K562 (cell line): ENCODE results near the gene PNPLA8. TPM values are rescaled to one million over a fixed set of nuclear protein-coding genes. Genes with fewer than 3 reads are reported as not detected.
A peak's percentile ranks its signal among the peaks of the same experiment; 100 is the strongest.

Source experiments
- AFF1 ChIP-seq, 2 experiments: fragments of 450-650 bp; IDR thresholded peaks; 2 replicates each; pipeline ENCODE4 v1.6.1; 2018; ENCODE audit warnings: mild to moderate bottlenecking in 2 of 2, low read depth in 1 of 2; ENCODE audit not compliant: partially characterized antibody in 2 of 2
- ARID2 ChIP-seq: fragments of 450-650 bp; IDR thresholded peaks from 2 replicates; pipeline ENCODE4 v1.6.1; 2017; ENCODE audit warnings: antibody characterized with exemption, mild to moderate bottlenecking
- CEBPG ChIP-seq, 3 experiments: fragments of 200-800 bp in 1 of 3; sonication (Bioruptor generic) in 1 of 3; sonication (generic) in 1 of 3; formaldehyde crosslinking in 1 of 3; IDR thresholded peaks in 2 of 3; conservative IDR thresholded peaks in 1 of 3; 2 replicates each; pipeline versions ENCODE4 v1.6.1 to v1.8.0; 2016 to 2022; ENCODE audit warnings: missing compliant biosample characterization in 2 of 3, missing genetic modification characterization in 2 of 3, mild to moderate bottlenecking in 1 of 3, missing genetic modification reagents in 1 of 3
- E2F4 ChIP-seq: sonication (generic); formaldehyde crosslinking; IDR thresholded peaks from 2 replicates; pipeline ENCODE4 v1.8.0; 2022; ENCODE audit warnings: mild to moderate bottlenecking, low read depth, missing genetic modification reagents
- EGR1 ChIP-seq: fragments of 450-650 bp; conservative IDR thresholded peaks from 2 replicates; pipeline ENCODE4 v1.6.1; 2017; ENCODE audit warnings: mild to moderate bottlenecking
- FOXP1 ChIP-seq: sonication (generic); formaldehyde crosslinking; IDR thresholded peaks from 2 replicates; pipeline ENCODE4 v1.8.0; 2022; ENCODE audit warnings: mild to moderate bottlenecking, missing genetic modification reagents
- GABPB1 ChIP-seq: sonication (generic); formaldehyde crosslinking; IDR thresholded peaks from 2 replicates; pipeline ENCODE4 v1.8.0; 2022; ENCODE audit warnings: mild to moderate bottlenecking, missing genetic modification reagents
- HDAC6 ChIP-seq: IDR thresholded peaks from 2 replicates; pipeline ENCODE4 v1.6.1; 2012; ENCODE audit warnings: low read depth, mild to moderate bottlenecking, control low read depth, inconsistent platforms, low read length, moderate library complexity
- JUN ChIP-seq, 2 experiments: sonication (generic) in 1 of 2; formaldehyde crosslinking in 1 of 2; IDR thresholded peaks; 2 replicates each; pipeline versions ENCODE4 v1.6.1 to v1.8.0; 2012 to 2022; ENCODE audit warnings: borderline replicate concordance in 2 of 2, mild to moderate bottlenecking in 2 of 2, improper control_type of control experiment in 1 of 2, low read depth in 1 of 2, low read length in 1 of 2, missing genetic modification reagents in 1 of 2
- KAT7 ChIP-seq: sonication (generic); formaldehyde crosslinking; IDR thresholded peaks from 2 replicates; pipeline ENCODE4 v1.8.0; 2022; ENCODE audit warnings: missing genetic modification reagents, mild to moderate bottlenecking, borderline replicate concordance
- SIX5 ChIP-seq, 2 experiments: IDR thresholded peaks; 2 replicates each; pipeline ENCODE4 v1.6.1; 2011; ENCODE audit warnings: low read length in 2 of 2, borderline replicate concordance in 1 of 2, low read depth in 1 of 2, mild to moderate bottlenecking in 1 of 2, moderate library complexity in 1 of 2; ENCODE audit not compliant: insufficient read depth in 1 of 2
- SMAD1 ChIP-seq: fragments of 150-350 bp; IDR thresholded peaks from 2 replicates; pipeline ENCODE4 v1.6.1; 2014; ENCODE audit warnings: low read length, low read depth; ENCODE audit not compliant: partially characterized antibody
- ZBTB1 ChIP-seq: sonication (generic); formaldehyde crosslinking; IDR thresholded peaks from 2 replicates; pipeline ENCODE4 v1.8.1; 2023; ENCODE audit warnings: missing genetic modification reagents, low read depth, mild to moderate bottlenecking, borderline replicate concordance
- ZNF274 ChIP-seq: IDR thresholded peaks from 2 replicates; pipeline ENCODE4 v1.6.1; 2011; ENCODE audit warnings: low read depth, mild to moderate bottlenecking, low read length, moderate library complexity, borderline replicate concordance
- polyA plus RNA-seq, 8 experiments: library from polyadenylated mRNA; depleted of rRNA in 4 of 8; stranded (reverse) in 5 of 8; unstranded in 3 of 8; fragments of >200 nt; fragmentation: Nextera tagmentation in 2 of 8; fragmentation: Illumina TruSeq in 1 of 8; extraction: Ambion mirVana in 2 of 8; extraction: Trizol in 1 of 8; gene quantifications; 2 replicates each; pipeline versions ENCODE4 v1.2.1 to v1.2.3, GENCODE V29; 2011 to 2014; ENCODE audit warnings: inconsistent platforms in 1 of 8, missing spikeins in 1 of 8
- total RNA-seq, 7 experiments: library from RNA; depleted of rRNA in 6 of 7; stranded (reverse); fragments of >200 nt in 6 of 7; fragmentation: Illumina TruSeq in 2 of 7; extraction: Trizol in 2 of 7; gene quantifications; 2 replicates each; pipeline versions ENCODE4 v1.2.1 to v1.2.3, GENCODE V29; 2011 to 2021; ENCODE audit warnings: low replicate concordance in 1 of 7
- TF ChIP-seq, protein P1 (sequence below): sonication (generic); formaldehyde crosslinking; IDR thresholded peaks from 2 replicates; pipeline ENCODE4 v1.8.0; 2022; ENCODE audit warnings: mild to moderate bottlenecking, missing genetic modification reagents
- TF ChIP-seq, protein P2 (sequence below): sonication (generic); formaldehyde crosslinking; IDR thresholded peaks from 2 replicates; pipeline ENCODE4 v1.8.0; 2023; ENCODE audit warnings: mild to moderate bottlenecking, missing genetic modification reagents

PNPLA8 gene
- total and polyA plus RNA-seq, 9 of the 15 experiments (the other 6 are each of a cell fraction or from before 2014, with no cell fraction given) = 12.8 to 27.6 (median 16.3) TPM

DNA sequence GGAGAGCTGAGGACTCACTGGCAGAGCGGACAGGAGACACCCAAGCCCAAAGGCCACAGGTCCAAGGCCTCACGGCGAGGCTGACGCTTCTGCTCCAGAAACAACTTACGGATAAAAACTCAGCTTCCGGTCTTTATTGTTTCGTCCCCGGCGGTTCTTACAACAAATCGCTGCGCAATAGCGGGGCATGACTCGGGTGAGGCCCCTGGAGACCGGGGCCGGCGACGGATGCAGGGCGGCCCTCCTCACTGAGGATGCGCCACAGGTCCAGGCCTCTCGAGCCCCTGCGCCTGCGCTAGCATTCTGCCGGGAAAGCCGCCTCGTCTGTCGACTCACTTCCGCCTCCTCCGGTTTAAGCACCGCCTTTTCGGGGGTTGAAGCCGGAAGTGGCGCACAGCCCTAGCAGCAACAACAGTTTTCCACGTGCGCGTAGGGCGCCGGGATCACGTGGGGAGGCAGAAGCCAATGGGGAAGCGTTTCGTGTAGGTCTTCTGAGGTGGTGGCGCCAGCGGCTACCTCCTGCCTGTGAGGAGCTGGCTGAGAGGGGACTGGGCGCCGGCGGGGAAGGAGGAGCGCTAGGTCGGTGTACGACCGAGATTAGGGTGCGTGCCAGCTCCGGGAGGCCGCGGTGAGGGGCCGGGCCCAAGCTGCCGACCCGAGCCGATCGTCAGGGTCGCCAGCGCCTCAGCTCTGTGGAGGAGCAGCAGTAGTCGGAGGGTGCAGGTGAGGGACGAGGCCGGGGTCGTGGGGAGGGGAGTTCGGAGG, 43.6 kb upstream of the PNPLA8 start, which contains the start of the genes DNAJB9 and THAP5 (continued):
- TF ChIP-seq SIX5 (IDR thresholded peaks at IDR 0.05; ENCODE audit: borderline replicate concordance in 1 of 2, insufficient read depth in 1 of 2, low read depth in 1 of 2, low read length in 2 of 2) (0 out of 4 replicates have a peak, but pooled peaks of 1 of the 2 experiments have one; percentile 7), JUN (IDR thresholded peaks at IDR 0.05; ENCODE audit: borderline replicate concordance, low read depth, low read length) (peak; percentile 96; the same call in 1 of the 2 replicates), JUN (CRISPR knock-in tag; IDR thresholded peaks at IDR 0.05; ENCODE audit: borderline replicate concordance) (0 out of 2 replicates have a peak, but pooled peaks have one; percentile 13), E2F4 (CRISPR knock-in tag) (no peak; the same call in none of the 2 replicates), ZNF274 (no peak), KAT7 (CRISPR knock-in tag) (peak; percentile 89; the same call in 1 of the 2 replicates), ZBTB1 (peak; percentile 76; the same call in 1 of the 2 replicates), EGR1 (peak; percentile 77), AFF1 (IDR thresholded peaks at IDR 0.05; ENCODE audit: low read depth in 1 of 2, partially characterized antibody in 2 of 2) (peak in 1 of 2 experiments; percentile 53), CEBPG (CRISPR knock-in tag; IDR thresholded peaks at IDR 0.05) (no peak), CEBPG (tag; conservative IDR thresholded peaks at IDR 0.05 in 1 of 2, IDR thresholded peaks at IDR 0.05 in 1 of 2) (peak in 1 of 2 experiments; percentile 50; a peak in 1 of 4 replicates), HDAC6 (no peak), GABPB1 (CRISPR knock-in tag) (peak; percentile 98), ARID2 (no peak; the same call in 1 of the 2 replicates), SMAD1 (peak; percentile 48), FOXP1 (CRISPR knock-in tag) (peak; percentile 46; the same call in 1 of the 2 replicates)
- TF ChIP-seq, protein P1, sequence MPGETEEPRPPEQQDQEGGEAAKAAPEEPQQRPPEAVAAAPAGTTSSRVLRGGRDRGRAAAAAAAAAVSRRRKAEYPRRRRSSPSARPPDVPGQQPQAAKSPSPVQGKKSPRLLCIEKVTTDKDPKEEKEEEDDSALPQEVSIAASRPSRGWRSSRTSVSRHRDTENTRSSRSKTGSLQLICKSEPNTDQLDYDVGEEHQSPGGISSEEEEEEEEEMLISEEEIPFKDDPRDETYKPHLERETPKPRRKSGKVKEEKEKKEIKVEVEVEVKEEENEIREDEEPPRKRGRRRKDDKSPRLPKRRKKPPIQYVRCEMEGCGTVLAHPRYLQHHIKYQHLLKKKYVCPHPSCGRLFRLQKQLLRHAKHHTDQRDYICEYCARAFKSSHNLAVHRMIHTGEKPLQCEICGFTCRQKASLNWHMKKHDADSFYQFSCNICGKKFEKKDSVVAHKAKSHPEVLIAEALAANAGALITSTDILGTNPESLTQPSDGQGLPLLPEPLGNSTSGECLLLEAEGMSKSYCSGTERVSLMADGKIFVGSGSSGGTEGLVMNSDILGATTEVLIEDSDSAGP (CRISPR knock-in tag) = peak; percentile 73; the same call in 1 of the 2 replicates
- TF ChIP-seq, protein P2, sequence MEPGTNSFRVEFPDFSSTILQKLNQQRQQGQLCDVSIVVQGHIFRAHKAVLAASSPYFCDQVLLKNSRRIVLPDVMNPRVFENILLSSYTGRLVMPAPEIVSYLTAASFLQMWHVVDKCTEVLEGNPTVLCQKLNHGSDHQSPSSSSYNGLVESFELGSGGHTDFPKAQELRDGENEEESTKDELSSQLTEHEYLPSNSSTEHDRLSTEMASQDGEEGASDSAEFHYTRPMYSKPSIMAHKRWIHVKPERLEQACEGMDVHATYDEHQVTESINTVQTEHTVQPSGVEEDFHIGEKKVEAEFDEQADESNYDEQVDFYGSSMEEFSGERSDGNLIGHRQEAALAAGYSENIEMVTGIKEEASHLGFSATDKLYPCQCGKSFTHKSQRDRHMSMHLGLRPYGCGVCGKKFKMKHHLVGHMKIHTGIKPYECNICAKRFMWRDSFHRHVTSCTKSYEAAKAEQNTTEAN = peak; percentile 82; the same call in 1 of the 2 replicates
